LNCaP clone FGC (cell line): ENCODE results near the gene PRDM16.

Experiments used
- DNase-seq: peaks from one replicate; pipeline ENCODE4 v3.0.0-alpha.2; 2011; ENCODE audit warnings: low read depth
- H3K4me3 ChIP-seq: 2 replicates; pipeline ENCODE4 v1.5.1; 2011; ENCODE audit warnings: mild to moderate bottlenecking, low read depth, low read length, control low read depth
- CTCF ChIP-seq: IDR thresholded peaks from 2 replicates; pipeline ENCODE4 v1.5.1; 2012; ENCODE audit warnings: mild to moderate bottlenecking; ENCODE audit not compliant: control insufficient read depth, insufficient read depth; ENCODE audit errors: extremely low read depth

The PRDM16 gene

DNA sequence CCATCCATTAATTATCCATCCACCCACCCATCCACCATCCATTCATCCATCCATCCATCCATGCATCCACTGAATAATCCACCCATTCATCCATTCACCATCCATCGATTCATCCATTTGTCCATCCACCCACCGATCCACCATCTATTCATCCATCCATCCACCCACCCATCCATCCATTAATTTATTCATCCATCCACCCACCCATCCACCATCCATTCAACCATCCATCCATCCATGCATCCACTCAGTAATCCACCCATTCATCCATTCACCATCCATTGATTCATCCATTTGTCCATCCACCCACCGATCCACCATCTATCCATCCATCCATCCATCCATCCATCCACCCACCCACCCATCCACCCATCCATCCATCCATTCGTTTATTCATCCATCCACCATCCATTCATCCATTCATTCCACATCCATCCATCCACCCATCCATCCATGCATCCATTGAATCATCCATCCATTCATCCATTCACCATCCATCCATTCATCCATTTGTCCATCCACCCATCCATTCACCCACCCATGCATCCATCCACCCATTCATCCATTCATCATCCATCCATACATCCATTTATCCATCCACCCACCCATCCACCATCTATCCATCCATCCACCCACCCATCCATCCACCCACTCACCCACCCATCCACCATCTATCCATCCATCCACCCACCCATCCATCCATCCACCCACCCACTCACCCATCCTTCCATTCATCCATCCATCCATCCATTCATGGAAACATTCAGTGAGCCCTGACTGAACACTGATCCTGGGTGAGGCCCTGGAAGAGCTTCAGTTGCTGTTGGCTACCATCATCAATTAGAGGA, 302.1 kb downstream of the PRDM16 start:
- no peak for TF ChIP-seq CTCF
- H3K4me3 ChIP-seq = no peak overlapping the region
- no peak for DNase-seq

DNA sequence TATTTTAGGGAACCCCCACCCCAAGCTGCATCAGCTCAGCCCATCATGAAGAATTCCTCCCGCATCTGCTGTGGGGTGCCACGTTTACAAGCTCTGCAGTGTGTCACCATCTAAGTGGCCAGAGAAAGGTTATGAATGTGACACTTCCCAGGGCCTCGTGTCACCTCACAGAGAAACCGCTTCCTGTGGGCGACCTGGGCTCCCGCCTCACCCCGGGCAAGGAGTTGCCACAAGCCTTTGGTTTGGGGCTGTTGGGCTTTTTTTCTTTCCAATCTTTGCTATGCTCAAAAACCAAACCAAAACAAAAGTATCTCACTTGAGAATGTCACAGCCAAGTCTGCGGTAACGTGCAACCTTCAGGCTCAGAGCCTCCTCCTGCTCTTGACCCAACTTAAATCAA, 303.3 kb downstream of the PRDM16 start:
- TF ChIP-seq CTCF = no peak

GRCh38 chr1:3373175-3373574, 304.2 kb downstream of the PRDM16 start:
- no peak overlapping the region for H3K4me3 ChIP-seq
- DNase-seq = no peak
- no peak for TF ChIP-seq CTCF

More for the DNA sequence above, 303.3 kb downstream of the PRDM16 start:
- no peak overlapping the region for H3K4me3 ChIP-seq
- DNase-seq = no peak

DNA sequence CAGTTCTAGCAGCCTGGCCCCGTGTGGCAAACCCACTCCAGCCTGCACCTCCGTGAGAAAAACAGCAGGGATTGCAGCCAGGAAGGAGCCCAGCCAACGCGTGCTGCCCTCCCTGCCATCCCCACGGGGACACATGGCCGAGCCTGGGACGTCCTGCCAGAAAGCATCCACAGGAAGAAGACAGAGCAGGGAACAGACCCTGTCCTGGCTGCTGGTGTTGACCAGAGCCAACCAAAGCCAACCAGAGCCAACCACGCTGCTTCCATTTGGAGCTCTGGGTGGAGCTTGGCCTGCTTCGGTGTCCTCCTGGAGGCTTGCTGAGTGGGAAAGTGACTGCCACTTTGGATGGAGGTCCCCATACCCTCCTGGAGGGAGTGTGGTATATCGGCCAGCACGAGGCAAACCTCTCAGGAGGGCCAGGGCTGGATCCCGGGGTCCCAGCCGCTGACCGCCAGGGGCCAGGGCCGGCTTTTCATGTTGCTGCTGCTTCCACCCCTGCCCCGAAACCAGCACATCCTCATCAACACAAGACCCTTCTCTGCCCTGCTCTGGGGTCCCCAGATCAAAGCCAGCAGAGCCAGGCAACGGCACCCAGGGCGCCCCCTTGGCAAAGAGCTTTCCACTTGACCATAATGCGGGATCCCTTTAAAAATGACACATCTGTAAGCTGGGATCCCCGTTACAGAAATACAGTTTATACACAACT, 304.9 kb downstream of the PRDM16 start:
- no peak for DNase-seq
- H3K4me3 ChIP-seq = no peak overlapping the region
- no peak for TF ChIP-seq CTCF

DNA sequence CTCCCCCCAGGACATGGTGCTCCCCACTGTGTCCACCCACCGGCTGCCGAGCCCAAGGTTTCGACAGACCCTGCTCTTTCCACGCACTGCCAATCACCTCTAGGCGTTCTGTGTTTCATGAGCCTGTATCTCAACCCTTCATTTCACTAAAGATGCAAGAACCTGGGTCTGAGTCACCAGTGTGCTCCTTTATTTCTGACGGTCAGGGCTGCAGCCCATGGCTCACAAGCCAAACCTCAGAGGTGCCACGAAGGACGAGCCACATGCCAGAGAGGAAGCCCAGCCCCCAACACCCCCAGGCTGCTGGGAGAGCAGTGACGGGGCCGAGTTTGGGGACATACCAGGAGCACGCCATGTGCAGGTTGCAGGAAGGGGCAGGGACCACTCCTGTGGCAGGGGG, 306.2 kb downstream of the PRDM16 start:
- no peak overlapping the region for H3K4me3 ChIP-seq
- DNase-seq = no peak
- no peak for TF ChIP-seq CTCF

DNA sequence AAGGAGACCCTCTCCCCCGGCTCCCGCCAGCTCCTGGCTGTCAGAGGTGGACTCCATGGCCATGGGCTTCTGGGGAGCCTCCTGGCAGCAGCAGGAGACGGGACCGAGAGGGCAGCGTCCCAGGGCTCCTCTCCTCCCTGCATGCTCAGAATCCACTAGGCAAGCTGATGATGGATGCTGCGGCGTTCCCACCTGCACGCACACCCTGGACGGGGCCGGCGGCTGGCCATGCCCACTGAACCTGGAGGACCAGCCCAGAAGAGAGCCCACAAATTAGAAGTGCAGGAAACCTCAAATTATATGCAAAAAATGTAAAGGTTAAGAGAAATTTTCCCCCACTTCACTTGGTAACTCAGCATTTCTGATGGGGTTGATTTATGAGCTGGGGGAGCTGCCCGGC, 308.2 kb downstream of the PRDM16 start:
- DNase-seq = no peak
- no peak for TF ChIP-seq CTCF
- no peak overlapping the region for H3K4me3 ChIP-seq
